GM19238 (cell line): Measurements from ENCODE around the gene KRT24.

Source experiments
- DNase-seq: peaks from one replicate; pipeline ENCODE4 v3.0.0; 2011; ENCODE audit warnings: low spot score; ENCODE audit not compliant: insufficient read length

The KRT24 gene

GRCh38 chr17:40695874-40696472 is 7.6 kb downstream of the KRT24 start:
- no peak for DNase-seq

- no peak for DNase-seq
These were observed 9.0 kb downstream of the KRT24 start for GRCh38 chr17:40694584-40694983.

GRCh38 chr17:40687106-40687505 is 16.4 kb downstream of the KRT24 start:
- no peak for DNase-seq

GRCh38 chr17:40686192-40686591 is 17.4 kb downstream of the KRT24 start:
- no peak for DNase-seq

GRCh38 chr17:40680998-40681397 is 22.6 kb downstream of the KRT24 start:
- no peak for DNase-seq

GRCh38 chr17:40679523-40679907 is 24.0 kb downstream of the KRT24 start:
- DNase-seq, result no peak

- no peak for DNase-seq
These were observed 24.5 kb downstream of the KRT24 start for GRCh38 chr17:40678902-40679522.

GRCh38 chr17:40675905-40676304 is 27.6 kb downstream of the KRT24 start:
- no peak for DNase-seq

- DNase-seq, result no peak
These were observed 30.9 kb downstream of the KRT24 start for GRCh38 chr17:40672654-40673053.

- DNase-seq, result no peak
These were observed 32.3 kb downstream of the KRT24 start for GRCh38 chr17:40671282-40671681.

- no peak for DNase-seq
These were observed 37.2 kb downstream of the KRT24 start for GRCh38 chr17:40666331-40666730.

GRCh38 chr17:40664582-40665333 is 38.8 kb downstream of the KRT24 start, which contains the start of gene KRT222:
Gene KRT222 (minus strand): TSS chr17:40665177. CDS start chr17:40665099, 78 bp downstream.
- DNase-seq, result no peak

- no peak for DNase-seq
These were observed 40.3 kb downstream of the KRT24 start for GRCh38 chr17:40663252-40663651.

- no peak for DNase-seq
These were observed 43.6 kb downstream of the KRT24 start for GRCh38 chr17:40659911-40660310.

- no peak for DNase-seq
These were observed 45.2 kb downstream of the KRT24 start for GRCh38 chr17:40658396-40658795.

- DNase-seq, result no peak
These were observed 51.6 kb downstream of the KRT24 start for GRCh38 chr17:40651939-40652338.

- DNase-seq, result no peak
These were observed 55.1 kb downstream of the KRT24 start for GRCh38 chr17:40648384-40648968.
